Osteoblast (primary cell): ENCODE results near the gene DLST. TPM values are rescaled to one million over a fixed set of nuclear protein-coding genes. Genes with fewer than 3 reads are reported as not detected.
A peak's percentile ranks its signal among the peaks of the same experiment; 100 is the strongest.

Experiments
- DNase-seq: peaks from one replicate; pipeline ENCODE4 v3.0.0; 2011; ENCODE audit warnings: low spot score, mixed read lengths; ENCODE audit not compliant: insufficient read length; ENCODE audit errors: missing footprints
- H2AFZ ChIP-seq: 2 replicates; pipeline ENCODE4 v1.6.0; 2011; ENCODE audit warnings: mild to moderate bottlenecking, low read length
- H3K27ac ChIP-seq: 2 replicates; pipeline ENCODE4 v1.5.1; 2011; ENCODE audit warnings: mild to moderate bottlenecking, low read depth, low read length, moderate library complexity
- H3K27me3 ChIP-seq: 2 replicates; pipeline ENCODE4 v1.6.0; 2012; ENCODE audit warnings: mild to moderate bottlenecking, control low read depth, inconsistent platforms, low read length, moderate library complexity; ENCODE audit not compliant: insufficient read depth
- H3K36me3 ChIP-seq: 2 replicates; pipeline ENCODE4 v1.5.1; 2011; ENCODE audit warnings: mild to moderate bottlenecking, low read length, control low read depth, moderate library complexity; ENCODE audit not compliant: insufficient read depth
- H3K4me1 ChIP-seq: 2 replicates; pipeline ENCODE4 v1.5.1; 2011; ENCODE audit warnings: mild to moderate bottlenecking, low read length, control low read depth, moderate library complexity; ENCODE audit not compliant: insufficient read depth
- H3K4me2 ChIP-seq: 2 replicates; pipeline ENCODE4 v1.6.0; 2011; ENCODE audit warnings: mild to moderate bottlenecking, low read length; ENCODE audit not compliant: insufficient read depth
- H3K4me3 ChIP-seq: fragments of 200-600 bp; sonication (generic); 3 replicates; pipeline ENCODE4 v1.5.1; 2012; ENCODE audit warnings: mild to moderate bottlenecking, low read length, inconsistent platforms; ENCODE audit not compliant: insufficient read depth
- H3K79me2 ChIP-seq: 2 replicates; pipeline ENCODE4 v1.6.0; 2012; ENCODE audit warnings: mild to moderate bottlenecking, low read length, control low read depth, inconsistent platforms; ENCODE audit not compliant: insufficient read depth
- H3K9me3 ChIP-seq: 2 replicates; pipeline ENCODE4 v1.5.1; 2011; ENCODE audit warnings: low read depth, low read length, control low read depth
- H4K20me1 ChIP-seq: 2 replicates; pipeline ENCODE4 v1.6.0; 2012; ENCODE audit warnings: mild to moderate bottlenecking, low read length, control low read depth; ENCODE audit not compliant: insufficient read depth
- CTCF ChIP-seq: IDR thresholded peaks from 2 replicates; pipeline ENCODE4 v1.5.1; 2011; ENCODE audit warnings: mild to moderate bottlenecking, low read depth, low read length, moderate library complexity; ENCODE audit errors: extremely low read depth
- total RNA-seq: library from RNA; depleted of rRNA; stranded (reverse); fragments of >200 nt; gene quantifications from 2 replicates; pipeline ENCODE4 v1.2.3, GENCODE V29; 2012

The DLST gene
- total RNA-seq, 1 donor: 69.8 TPM

DNA sequence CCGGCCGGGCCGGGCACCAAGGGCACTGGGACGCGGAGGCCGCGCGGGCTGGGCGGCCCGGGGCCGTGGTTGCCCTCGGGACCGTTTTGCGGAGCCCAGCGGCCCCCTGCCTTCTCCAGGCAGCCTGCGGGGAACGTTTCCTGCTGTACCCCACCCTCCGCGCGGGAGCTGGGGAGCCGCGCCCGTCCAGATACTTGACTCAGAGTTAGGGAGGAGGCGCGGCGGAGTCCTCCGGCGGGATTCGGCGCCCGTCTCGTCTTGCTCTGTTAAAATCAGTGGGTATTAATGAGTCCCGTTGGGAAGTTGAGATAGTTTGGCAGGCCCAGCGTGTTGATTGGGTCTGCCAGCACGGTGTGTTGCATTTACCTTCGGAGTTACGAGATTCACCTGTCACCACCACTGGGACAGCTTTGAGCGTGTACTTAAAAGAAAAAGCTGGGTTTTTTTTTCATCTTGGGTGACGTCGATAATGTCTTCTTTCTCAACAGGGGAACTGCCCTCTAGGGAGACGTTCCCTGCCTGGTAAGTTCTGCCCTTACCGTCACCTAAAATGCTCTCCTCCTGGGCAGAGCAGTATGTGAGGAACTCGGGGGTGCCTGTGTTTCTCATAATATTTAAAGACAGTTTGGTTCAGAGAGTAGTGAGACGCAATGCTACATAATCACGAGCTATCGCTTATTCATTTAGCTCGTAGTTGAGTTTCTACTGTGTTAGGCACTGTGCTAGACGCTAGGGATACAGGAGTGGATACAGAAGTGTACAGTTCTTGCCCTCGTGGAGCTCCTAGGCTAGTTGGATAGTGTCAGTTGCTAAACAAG lies 596 bp downstream of the DLST start:
- Histone ChIP-seq H2AFZ (peak overlapping the region; percentile 94), H3K79me2 (peaks cover 51% of the 10 kb centered on the region)

GRCh38 chr14:74886001-74886400 lies 4.3 kb downstream of the DLST start:
- DNase-seq: peak; percentile 92
- peaks cover 22% of the 10 kb centered on the region for H3K36me3 ChIP-seq
- peaks cover 60% of the 10 kb centered on the region for H3K4me1 ChIP-seq
- peaks cover 83% of the 10 kb centered on the region for H3K79me2 ChIP-seq
- TF ChIP-seq CTCF: no peak
- H2AFZ ChIP-seq: no peak overlapping the region
- H4K20me1 ChIP-seq: peaks cover 55% of the 10 kb centered on the region
- H3K4me3 ChIP-seq: no peak overlapping the region
- H3K9me3 ChIP-seq: no peaks in the 10 kb centered on the region
- peak overlapping the region; percentile 49 for H3K4me2 ChIP-seq
- peak overlapping the region; percentile 86 for H3K27ac ChIP-seq
- no peaks in the 10 kb centered on the region for H3K27me3 ChIP-seq

More for the DNA sequence above, 596 bp downstream of the DLST start:
- Histone ChIP-seq H3K9me3 (no peaks in the 10 kb centered on the region), H4K20me1 (peaks cover 37% of the 10 kb centered on the region), H3K4me2 (peak overlapping the region; percentile 88), H3K4me1 (peaks cover 45% of the 10 kb centered on the region), H3K27ac (peak overlapping the region; percentile 90), H3K4me3 (peak overlapping the region; percentile 93), H3K27me3 (no peaks in the 10 kb centered on the region), H3K36me3 (peaks cover 4% of the 10 kb centered on the region)
- DNase-seq: peak; percentile 87
- no peak for TF ChIP-seq CTCF

- peaks cover 46% of the 10 kb centered on the region for H4K20me1 ChIP-seq
- H3K4me2 ChIP-seq: no peak overlapping the region
- H3K27ac ChIP-seq: peak overlapping the region; percentile 40
Observed at GRCh38 chr14:74888164-74889158, 6.7 kb downstream of the DLST start.

More at GRCh38 chr14:74888164-74889158, 6.7 kb downstream of the DLST start:
- peak; percentile 13 for DNase-seq
- H3K4me3 ChIP-seq: no peak overlapping the region
- H3K36me3 ChIP-seq: peaks cover 37% of the 10 kb centered on the region
- H3K27me3 ChIP-seq: no peaks in the 10 kb centered on the region
- H2AFZ ChIP-seq: no peak overlapping the region
- no peaks in the 10 kb centered on the region for H3K9me3 ChIP-seq
- peaks cover 59% of the 10 kb centered on the region for H3K4me1 ChIP-seq
- TF ChIP-seq CTCF: no peak
- peaks cover 70% of the 10 kb centered on the region for H3K79me2 ChIP-seq
